ENCODE data around the gene TMEM156.

TMEM156 gene

GRCh38 chr4:38928568-38928967 is 103.6 kb downstream of the TMEM156 start:
- DNase-seq (ENCODE audit: low read depth) = no peak
- TF ChIP-seq CTCF (IDR thresholded peaks at IDR 0.05; ENCODE audit: low read length, missing control alignments) = no peak

DNA sequence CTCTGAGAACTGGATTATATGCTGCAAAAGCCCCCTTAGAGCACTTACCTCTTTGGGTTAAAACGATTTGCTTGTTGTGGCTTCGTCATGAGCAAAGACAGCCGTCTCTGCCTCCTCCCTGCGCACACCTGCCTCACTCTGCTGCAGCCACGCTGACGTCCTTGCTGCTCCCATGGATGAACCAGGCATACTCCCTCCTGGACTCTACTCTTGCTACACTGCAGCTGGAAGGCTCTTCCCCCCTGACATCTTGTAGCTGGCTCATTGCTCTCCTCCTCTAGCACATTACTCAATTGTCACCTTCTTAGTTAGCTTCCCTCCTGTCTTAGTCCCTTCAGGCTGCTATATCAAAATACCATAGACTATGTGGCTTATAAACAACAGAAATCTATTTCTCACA is 105.3 kb downstream of the TMEM156 start:
- no peak for TF ChIP-seq CTCF (IDR thresholded peaks at IDR 0.05; ENCODE audit: low read length, missing control alignments)
- no peak overlapping the region for H3K4me3 ChIP-seq (replicated peaks; ENCODE audit: low read depth, low read length)
- DNase-seq (ENCODE audit: low read depth) = no peak

More at GRCh38 chr4:38928568-38928967, 103.6 kb downstream of the TMEM156 start:
- no peak overlapping the region for H3K4me3 ChIP-seq (replicated peaks; ENCODE audit: low read depth, low read length)

DNA sequence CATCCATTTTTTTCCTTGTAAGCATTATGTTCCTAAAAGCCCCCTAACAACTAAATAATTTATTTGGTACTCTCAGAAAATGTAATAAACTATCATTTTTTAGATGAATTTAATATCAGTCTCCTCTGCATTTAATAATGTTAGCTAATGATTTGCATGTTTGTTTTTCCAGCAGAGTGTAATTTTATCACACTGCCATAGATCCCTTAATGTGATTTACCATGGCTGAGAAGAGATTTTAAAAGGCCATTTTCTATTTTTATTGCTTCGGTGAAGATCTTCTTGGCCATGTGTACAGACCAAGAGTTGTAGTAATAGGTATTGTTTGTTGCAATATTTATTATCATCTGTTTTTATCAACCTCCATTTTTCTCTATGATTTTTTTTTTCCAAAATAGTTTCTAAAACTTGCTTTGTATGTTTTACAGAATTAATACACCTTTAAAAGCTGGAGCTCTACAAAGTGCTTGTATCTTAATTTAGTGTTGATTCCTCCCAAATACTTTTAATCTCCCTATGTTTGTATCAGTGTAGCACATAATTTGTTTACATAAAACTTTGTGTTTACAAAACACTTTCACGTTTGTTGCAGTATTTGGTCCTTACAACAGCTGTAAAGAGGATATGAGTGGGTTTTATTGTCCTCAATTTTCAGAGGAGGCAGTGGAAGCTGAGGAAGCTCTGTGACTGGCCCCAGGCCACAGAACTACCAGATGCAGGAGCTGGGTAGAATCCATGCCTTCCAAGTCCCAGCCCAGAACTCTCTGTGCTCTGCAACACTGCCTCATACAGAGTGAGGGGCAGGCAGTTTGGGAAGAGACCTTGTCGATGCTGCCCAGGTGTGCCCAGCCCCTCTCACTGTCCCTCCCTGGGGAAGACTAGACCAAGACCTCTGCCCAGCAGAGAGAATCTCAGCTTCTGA is 106.5 kb downstream of the TMEM156 start:
- DNase-seq (ENCODE audit: low read depth) = no peak
- no peak overlapping the region for H3K4me3 ChIP-seq (replicated peaks; ENCODE audit: low read depth, low read length)
- TF ChIP-seq CTCF (IDR thresholded peaks at IDR 0.05; ENCODE audit: low read length, missing control alignments) = no peak

GRCh38 chr4:38924353-38924752 is 107.9 kb downstream of the TMEM156 start:
- H3K4me3 ChIP-seq (replicated peaks; ENCODE audit: low read depth, low read length) = no peak overlapping the region
- DNase-seq (ENCODE audit: low read depth) = no peak
- TF ChIP-seq CTCF (IDR thresholded peaks at IDR 0.05; ENCODE audit: low read length, missing control alignments) = no peak

DNA sequence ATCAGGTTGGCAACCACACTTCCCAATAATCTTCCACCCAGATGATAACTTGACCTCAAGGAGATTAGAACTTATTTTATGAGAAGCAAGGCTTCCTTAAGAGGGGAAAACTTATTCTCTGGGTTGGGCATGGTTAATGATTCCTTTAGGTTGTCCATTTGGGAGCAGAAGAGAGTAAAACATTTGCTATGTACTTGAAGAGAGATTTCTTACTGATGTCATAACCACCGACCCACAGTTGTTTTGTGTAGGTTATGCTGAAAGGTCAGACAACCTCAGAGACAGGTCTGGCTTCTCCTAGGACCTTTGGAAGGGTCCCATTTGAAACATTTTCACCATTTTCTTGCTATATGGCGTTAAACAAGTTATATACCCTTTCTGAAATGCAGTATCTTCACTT is 108.5 kb downstream of the TMEM156 start:
- no peak overlapping the region for H3K4me3 ChIP-seq (replicated peaks; ENCODE audit: low read depth, low read length)
- TF ChIP-seq CTCF (IDR thresholded peaks at IDR 0.05; ENCODE audit: low read length, missing control alignments) = no peak
- no peak for DNase-seq (ENCODE audit: low read depth)

DNA sequence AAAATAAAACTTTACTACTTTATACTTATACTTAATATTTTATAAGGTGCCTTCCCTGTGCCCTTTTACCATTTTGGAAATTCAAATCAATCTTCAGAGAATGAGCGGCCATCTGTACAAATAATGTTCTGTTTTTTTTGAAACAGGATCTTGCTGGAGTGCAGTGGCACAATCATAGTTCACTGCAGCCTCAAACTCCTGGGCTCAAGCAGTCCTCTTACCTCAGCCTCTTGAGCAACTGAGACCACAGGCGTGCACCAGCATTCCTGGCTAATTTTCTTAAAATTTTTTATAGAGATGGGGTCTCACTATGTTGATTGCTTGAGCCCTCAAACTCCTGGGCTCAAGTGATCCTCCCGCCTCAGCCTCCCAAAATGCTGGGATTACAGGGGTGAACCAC is 111.1 kb downstream of the TMEM156 start:
- no peak for TF ChIP-seq CTCF (IDR thresholded peaks at IDR 0.05; ENCODE audit: low read length, missing control alignments)
- H3K4me3 ChIP-seq (replicated peaks; ENCODE audit: low read depth, low read length) = no peak overlapping the region
- no peak for DNase-seq (ENCODE audit: low read depth)

- no peak overlapping the region for H3K4me3 ChIP-seq (replicated peaks; ENCODE audit: low read depth, low read length)
- TF ChIP-seq CTCF (IDR thresholded peaks at IDR 0.05; ENCODE audit: low read length, missing control alignments) = no peak
- no peak for DNase-seq (ENCODE audit: low read depth)
Observed at GRCh38 chr4:38920677-38921076, 111.5 kb downstream of the TMEM156 start.
